HepG2 (cell line): ENCODE results near the gene SNRNP25. TPM values are rescaled to one million over a fixed set of nuclear protein-coding genes. Genes with fewer than 3 reads are reported as not detected.

Experiments
- ATAC-seq: fragments of 200-7000 bp; cut with Tn5 transposase; 3 replicates; pipeline ENCODE4 v1.9.1; 2020; ENCODE audit warnings: mild to moderate bottlenecking, moderate library complexity
- BruUV-seq: library from RNA; stranded (reverse); fragments of 400-500 nt; replicated peaks from 2 replicates; lab custom pipeline; 2021; lab: Mats Ljungman, UMichigan
- CTCF ChIA-PET: fragments of 300-600 bp; formaldehyde crosslinking; extraction: SDS; loops from one replicate; lab custom pipeline; 2021; ENCODE audit warnings: low total read pairs, inconsistent platforms, low intra/inter-chr PET ratio; lab: Yijun Ruan, JAX
- POLR2A ChIA-PET: fragments of 350-600 bp; sonication (Branson Sonifier 250); formaldehyde crosslinking; loops from one replicate; lab custom pipeline; 2020; ENCODE audit warnings: antibody characterized with exemption, inconsistent platforms; lab: Yijun Ruan, JAX
- DNase-seq: peaks from one replicate; pipeline ENCODE4 v3.0.0-alpha.2; 2015; ENCODE audit warnings: low spot score
- FAIRE-seq: peaks from 3 replicates; lab custom pipeline; 2011; peaks lifted over from hg19 to GRCh38; lab: Jason Lieb, UNC
- H2AFZ ChIP-seq: one replicate; pipeline ENCODE4 v1.6.1; 2011; ENCODE audit warnings: low read length, inconsistent platforms
- H3K27ac ChIP-seq: fragments of 300-600 bp; 3 replicates; pipeline ENCODE4 v1.8.0; 2011; ENCODE audit warnings: mixed run types, mild to moderate bottlenecking, mixed read lengths, low read length, inconsistent platforms; ENCODE audit not compliant: insufficient read depth; ENCODE audit errors: extremely low read length
- H3K27me3 ChIP-seq, 2 experiments: fragments of 200-600 bp in 1 of 2; 2 replicates in 1 of 2; 3 replicates in 1 of 2; pipeline versions ENCODE4 v1.6.0 to v1.8.0; 2011; ENCODE audit warnings: low read length in 2 of 2, mild to moderate bottlenecking in 2 of 2, moderate library complexity in 2 of 2, inconsistent platforms in 1 of 2; ENCODE audit not compliant: insufficient read depth in 2 of 2, control insufficient read depth in 1 of 2
- H3K36me3 ChIP-seq, 2 experiments: fragments of 200-600 bp in 1 of 2; replicated peaks in 1 of 2; 2 replicates in 1 of 2; 3 replicates in 1 of 2; pipeline versions ENCODE4 v1.5.1 to v1.8.0; 2011; ENCODE audit warnings: low read length in 2 of 2, inconsistent platforms in 1 of 2; ENCODE audit not compliant: insufficient read depth in 2 of 2, control insufficient read depth in 1 of 2
- H3K4me1 ChIP-seq: 2 replicates; pipeline ENCODE4 v1.5.1; 2012; ENCODE audit warnings: low read length, inconsistent platforms; ENCODE audit not compliant: insufficient read depth
- H3K4me2 ChIP-seq: 2 replicates; pipeline ENCODE4 v1.6.0; 2011; ENCODE audit warnings: low read depth, low read length, inconsistent platforms
- H3K4me3 ChIP-seq, 3 experiments: fragments of 200-600 bp in 1 of 3; sonication (generic), shearing (Covaris generic) in 1 of 3; replicated peaks in 1 of 3; 2 replicates each; pipeline ENCODE4 v1.5.1; 2011 to 2016; ENCODE audit warnings: low read length in 3 of 3, inconsistent platforms in 2 of 3, low read depth in 2 of 3, mild to moderate bottlenecking in 2 of 3, control low read depth in 1 of 3, mixed read lengths in 1 of 3; ENCODE audit not compliant: insufficient read depth in 1 of 3
- H3K79me2 ChIP-seq: one replicate; pipeline ENCODE4 v1.6.1; 2011; ENCODE audit warnings: low read length, inconsistent platforms; ENCODE audit not compliant: insufficient read depth
- H3K9ac ChIP-seq: 2 replicates; pipeline ENCODE4 v1.6.0; 2011; ENCODE audit warnings: mild to moderate bottlenecking, low read depth, low read length, inconsistent platforms; ENCODE audit not compliant: insufficient read depth
- H3K9me3 ChIP-seq: 2 replicates; pipeline ENCODE4 v1.5.1; 2012; ENCODE audit warnings: mild to moderate bottlenecking, low read length
- H4K20me1 ChIP-seq: 2 replicates; pipeline ENCODE4 v1.6.0; 2011; ENCODE audit warnings: inconsistent platforms, mild to moderate bottlenecking, low read length, moderate library complexity; ENCODE audit not compliant: insufficient read depth
- ARID3A ChIP-seq: IDR thresholded peaks from 2 replicates; pipeline ENCODE4 v1.6.1; 2012; ENCODE audit warnings: low read depth, low read length, improper control_type of control experiment
- CREB1 ChIP-seq, 2 experiments: fragments of 450-650 bp in 1 of 2; IDR thresholded peaks; 2 replicates each; pipeline ENCODE4 v1.6.1; 2016 to 2017; ENCODE audit warnings: control low read depth in 1 of 2, mild to moderate bottlenecking in 1 of 2, missing compliant biosample characterization in 1 of 2, missing genetic modification characterization in 1 of 2
- ELF1 ChIP-seq: sonication (generic); formaldehyde crosslinking; IDR thresholded peaks from 2 replicates; pipeline ENCODE4 v1.4.0; 2020; ENCODE audit warnings: missing genetic modification reagents
- EZH2 ChIP-seq: conservative IDR thresholded peaks from 2 replicates; pipeline ENCODE4 v1.6.1; 2012; ENCODE audit warnings: mild to moderate bottlenecking, low read depth, low read length, moderate library complexity
- FOXA3 ChIP-seq: IDR thresholded peaks from 2 replicates; pipeline ENCODE4 v1.6.1; 2016; ENCODE audit warnings: missing genetic modification reagents, missing compliant biosample characterization
- FUBP1 ChIP-seq: sonication (generic); formaldehyde crosslinking; IDR thresholded peaks from 2 replicates; pipeline ENCODE4 v1.5.1; 2020; ENCODE audit warnings: missing genetic modification reagents, mild to moderate bottlenecking, borderline replicate concordance
- HDAC1 ChIP-seq: sonication (generic); formaldehyde crosslinking; IDR thresholded peaks from 2 replicates; pipeline ENCODE4 v1.5.1; 2020; ENCODE audit warnings: mild to moderate bottlenecking, missing genetic modification reagents
- KLF16 ChIP-seq, 2 experiments: sonication (generic) in 1 of 2; formaldehyde crosslinking in 1 of 2; IDR thresholded peaks; 2 replicates each; pipeline versions ENCODE4 v1.6.1 to v1.8.0; 2016 to 2023; ENCODE audit warnings: missing genetic modification reagents in 2 of 2, missing compliant biosample characterization in 1 of 2
- MBNL3 ChIP-seq: fragments of 250-450 bp; sonication (Bioruptor Pico); conservative IDR thresholded peaks from 2 replicates; pipeline ENCODE4 v1.8.0; 2022; ENCODE audit warnings: mild to moderate bottlenecking, inconsistent platforms
- NBN ChIP-seq: fragments of 450-650 bp; conservative IDR thresholded peaks from 2 replicates; pipeline ENCODE4 v1.6.1; 2017
- PREB ChIP-seq: sonication (generic); formaldehyde crosslinking; IDR thresholded peaks from 2 replicates; pipeline ENCODE4 v1.4.0; 2020; ENCODE audit warnings: missing genetic modification reagents
- RAD21 ChIP-seq: fragments of 450-650 bp; formaldehyde crosslinking; IDR thresholded peaks from 2 replicates; pipeline ENCODE4 v1.5.0; 2020; ENCODE audit warnings: mild to moderate bottlenecking
- RCOR2 ChIP-seq: IDR thresholded peaks from 2 replicates; pipeline ENCODE4 v1.6.1; 2016; ENCODE audit warnings: missing biosample characterization, missing genetic modification reagents
- RFX5 ChIP-seq: IDR thresholded peaks from 2 replicates; pipeline ENCODE4 v1.6.1; 2011; ENCODE audit warnings: low read depth, low read length, improper control_type of control experiment
- SP2 ChIP-seq: sonication (generic); formaldehyde crosslinking; IDR thresholded peaks from 2 replicates; pipeline ENCODE4 v1.5.1; 2020; ENCODE audit warnings: mild to moderate bottlenecking, missing genetic modification reagents
- SP4 ChIP-seq: sonication (generic); formaldehyde crosslinking; IDR thresholded peaks from 2 replicates; pipeline ENCODE4 v1.8.1; 2023; ENCODE audit warnings: mild to moderate bottlenecking, missing genetic modification reagents
- STAG1 ChIP-seq: sonication (generic); formaldehyde crosslinking; IDR thresholded peaks from 2 replicates; pipeline ENCODE4 v1.4.0; 2020; ENCODE audit warnings: missing genetic modification reagents
- THAP11 ChIP-seq: IDR thresholded peaks from 2 replicates; pipeline ENCODE4 v1.6.1; 2016; ENCODE audit warnings: missing biosample characterization, missing genetic modification reagents
- ZNF232 ChIP-seq: sonication (generic); formaldehyde crosslinking; IDR thresholded peaks from 2 replicates; pipeline ENCODE4 v1.4.0; 2020; ENCODE audit warnings: missing genetic modification reagents, borderline replicate concordance
- ZNF335 ChIP-seq: sonication (generic); formaldehyde crosslinking; IDR thresholded peaks from 2 replicates; pipeline ENCODE4 v1.4.0; 2020; ENCODE audit warnings: missing genetic modification reagents
- WGBS: methylation state at CpG from one replicate; pipeline ENCODE4 v1.1.6; 2017; ENCODE audit warnings: low lambda C conversion rate; 5-methylcytosine and 5-hydroxymethylcytosine counted together
- in situ Hi-C: cut with HindIII; loops from 2 replicates; pipeline ENCODE4 v1.10.0; 2017; ENCODE audit warnings: low pct_unique_long_range_greater_than_20kb; ENCODE audit not compliant: extremely low pct_ligation_motif_present
- intact Hi-C: fragments of 100-400 bp; cut with micrococcal nuclease; formaldehyde crosslinking; loops from one replicate; pipeline ENCODE4 v1.10.0; 2022; ENCODE audit not compliant: unreplicated experiment
- polyA plus RNA-seq, 8 experiments: library from polyadenylated mRNA; depleted of rRNA in 3 of 8; stranded (reverse) in 7 of 8; unstranded in 1 of 8; fragments of >200 nt; fragmentation: Illumina TruSeq in 4 of 8; extraction: Trizol in 4 of 8; gene quantifications; 2 replicates each; pipeline versions ENCODE4 v1.2.1 to v1.2.3, GENCODE V29; 2011 to 2016; ENCODE audit warnings: low read depth in 4 of 8, missing spikeins in 1 of 8, mixed read lengths in 1 of 8; ENCODE audit not compliant: insufficient read depth in 1 of 8
- total RNA-seq, 5 experiments: library from RNA; depleted of rRNA; stranded (reverse); fragments of >200 nt; fragmentation: Illumina TruSeq; extraction: Trizol; gene quantifications; 2 replicates each; pipeline ENCODE4 v1.2.3, GENCODE V29; 2016; ENCODE audit warnings: low read depth in 1 of 5

Gene SNRNP25
- total and polyA plus RNA-seq, 2 of the 13 experiments (the other 11 are each of a cell fraction or from before 2014, with no cell fraction given), result 34.1 to 97.4 TPM

GRCh38 chr16:72561-73548 is 19.2 kb downstream of the SNRNP25 start, which contains the start of gene RHBDF1:
Gene RHBDF1 (minus strand): TSS chr16:72631. CDS start chr16:65015, 7,616 bp downstream.
- Histone ChIP-seq H3K36me3 (no peaks in the 10 kb centered on the region), H3K79me2 (no peaks in the 10 kb centered on the region), H3K9me3 (no peaks in the 10 kb centered on the region), H3K27me3 (peaks cover 2 to 8% of the 10 kb centered on the region in 2 experiments; a peak in 1 of 5 replicates), H3K9ac (peak within 1 kb of the TSS; percentile 57; the same call in 1 of the 2 replicates), H3K4me1 (peaks cover 84% of the 10 kb centered on the region), H3K4me2 (peak within 1 kb of the TSS; percentile 98), H3K27ac (no peak within 1 kb of the TSS), H3K4me3 (peak within 1 kb of the TSS; percentile 60 to 81 (median 63)), H4K20me1 (0 out of 2 replicates have a peak, but pooled peaks cover 6% of the 10 kb centered on the region), H2AFZ (no peak within 1 kb of the TSS)
- ATAC-seq, result peak; percentile 40
- CTCF ChIA-PET, result interaction anchor here (1.8 kb wide), 1 partner anchor 24 kb away, joined by 8 read pairs; no protein-coding TSS in a partner anchor
- in situ Hi-C loops (no loop called here), intact Hi-C loops (no loop called here)
- no TSS peak for BruUV-seq
- POLR2A ChIA-PET, result interaction anchor here (1.5 kb wide), 2 partner anchors 20 to 162 kb away, joined by 3 to 5 read pairs; partner anchors contain the start of gene POLR3K
- WGBS, result 58% methylated on average over 15 of the region's 62 CpGs
- no peak for DNase-seq
- FAIRE-seq, result no peak
- no peak for TF ChIP-seq FUBP1
- no peak for TF ChIP-seq ARID3A
- TF ChIP-seq STAG1 (CRISPR knock-in tag), result no peak
- TF ChIP-seq SP2 (CRISPR knock-in tag), result 0 out of 2 replicates have a peak, but pooled peaks have one; percentile 27
- no peak for TF ChIP-seq MBNL3 (CRISPR knock-in tag)
- TF ChIP-seq EZH2, result no peak
- TF ChIP-seq NBN, result no peak
- TF ChIP-seq THAP11, result no peak
- no peak for TF ChIP-seq ZNF335
- no peak for TF ChIP-seq RFX5
- no peak for TF ChIP-seq CREB1 (IDR thresholded peaks at IDR 0.05)
- no peak for TF ChIP-seq CREB1 (CRISPR knock-in tag; IDR thresholded peaks at IDR 0.05)
- TF ChIP-seq RCOR2 (CRISPR knock-in tag), result peak; percentile 62; the same call in 1 of the 2 replicates
- TF ChIP-seq RAD21, result no peak; the same call in 1 of the 2 replicates
- peak; percentile 57; the same call in 1 of the 2 replicates for TF ChIP-seq SP4 (CRISPR knock-in tag)
- no peak for TF ChIP-seq ZNF232 (CRISPR knock-in tag)
- TF ChIP-seq KLF16 (CRISPR knock-in tag; IDR thresholded peaks at IDR 0.05), result no peak
- no peak for TF ChIP-seq PREB (CRISPR knock-in tag)
- no peak for TF ChIP-seq ELF1 (CRISPR knock-in tag)
- peak; percentile 46; the same call in 1 of the 2 replicates for TF ChIP-seq HDAC1 (CRISPR knock-in tag)
- no peak for TF ChIP-seq FOXA3 (CRISPR knock-in tag)
